Loucy (cell line): Measurements from ENCODE around the gene HSDL1.

ENCODE experiments used
- EZH2phosphoT487 ChIP-seq: fragments of 200-600 bp; IDR thresholded peaks from 2 replicates; pipeline ENCODE4 v1.6.1; 2018; ENCODE audit warnings: antibody characterized with exemption, mild to moderate bottlenecking, moderate library complexity, borderline replicate concordance
- TF ChIP-seq, protein P1 (sequence below): fragments of 200-600 bp; sonication (generic); conservative IDR thresholded peaks from 2 replicates; pipeline ENCODE4 v1.5.1; 2014; ENCODE audit warnings: mild to moderate bottlenecking, antibody characterized with exemption, low read length

DNA sequence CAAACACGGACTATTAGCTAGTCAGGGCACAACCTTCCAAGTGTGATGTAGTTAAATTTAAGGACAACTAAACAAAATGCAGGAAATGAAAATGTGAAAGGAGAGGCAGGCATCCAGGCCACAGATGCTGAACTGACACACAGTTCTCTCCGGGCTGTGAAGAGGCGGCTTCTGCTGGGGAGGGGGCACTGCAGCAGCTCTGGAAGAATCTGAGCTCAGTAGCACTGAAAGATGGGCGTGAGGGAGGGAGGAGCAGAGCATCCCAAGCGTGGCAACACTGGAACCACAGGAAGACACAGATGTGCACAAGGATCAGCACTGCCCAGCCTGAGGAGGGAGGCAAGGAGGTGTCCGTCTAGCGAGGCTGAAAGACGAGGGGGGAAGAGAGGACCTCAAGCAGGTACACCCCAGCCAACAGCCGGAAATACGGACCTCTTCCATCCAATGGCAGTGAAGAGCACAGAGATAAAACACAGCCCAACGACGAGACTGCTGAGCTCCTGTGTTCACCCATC, 39.6 kb downstream of the HSDL1 start:
- TF ChIP-seq, protein P1, sequence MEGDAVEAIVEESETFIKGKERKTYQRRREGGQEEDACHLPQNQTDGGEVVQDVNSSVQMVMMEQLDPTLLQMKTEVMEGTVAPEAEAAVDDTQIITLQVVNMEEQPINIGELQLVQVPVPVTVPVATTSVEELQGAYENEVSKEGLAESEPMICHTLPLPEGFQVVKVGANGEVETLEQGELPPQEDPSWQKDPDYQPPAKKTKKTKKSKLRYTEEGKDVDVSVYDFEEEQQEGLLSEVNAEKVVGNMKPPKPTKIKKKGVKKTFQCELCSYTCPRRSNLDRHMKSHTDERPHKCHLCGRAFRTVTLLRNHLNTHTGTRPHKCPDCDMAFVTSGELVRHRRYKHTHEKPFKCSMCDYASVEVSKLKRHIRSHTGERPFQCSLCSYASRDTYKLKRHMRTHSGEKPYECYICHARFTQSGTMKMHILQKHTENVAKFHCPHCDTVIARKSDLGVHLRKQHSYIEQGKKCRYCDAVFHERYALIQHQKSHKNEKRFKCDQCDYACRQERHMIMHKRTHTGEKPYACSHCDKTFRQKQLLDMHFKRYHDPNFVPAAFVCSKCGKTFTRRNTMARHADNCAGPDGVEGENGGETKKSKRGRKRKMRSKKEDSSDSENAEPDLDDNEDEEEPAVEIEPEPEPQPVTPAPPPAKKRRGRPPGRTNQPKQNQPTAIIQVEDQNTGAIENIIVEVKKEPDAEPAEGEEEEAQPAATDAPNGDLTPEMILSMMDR: no peak
- no peak for TF ChIP-seq EZH2phosphoT487
